Duodenal mucosa (tissue), 2 donors: ENCODE measurements around the gene ST8SIA1.

Source experiments
- H3K27ac ChIP-seq: one replicate; pipeline ENCODE4 v1.7.0; 2013; ENCODE audit warnings: low read depth, low read length
- H3K27me3 ChIP-seq, 2 donors: one replicate each; pipeline ENCODE4 v1.7.0; 2013; ENCODE audit warnings: low read length in 2 of 2, control low read depth in 1 of 2; ENCODE audit not compliant: insufficient read depth in 2 of 2, control insufficient read depth in 1 of 2
- H3K36me3 ChIP-seq, 2 donors: one replicate each; pipeline ENCODE4 v1.7.0; 2013; ENCODE audit warnings: low read length in 2 of 2, control low read depth in 1 of 2; ENCODE audit not compliant: insufficient read depth in 2 of 2, control insufficient read depth in 1 of 2
- H3K4me1 ChIP-seq, 2 donors: one replicate each; pipeline ENCODE4 v1.7.0; 2013; ENCODE audit warnings: low read length in 2 of 2, control low read depth in 1 of 2; ENCODE audit not compliant: insufficient read depth in 2 of 2, control insufficient read depth in 1 of 2
- H3K4me3 ChIP-seq, 2 donors: one replicate each; pipeline ENCODE4 v1.7.0; 2013; ENCODE audit warnings: low read length in 2 of 2, low read depth in 1 of 2
- H3K9ac ChIP-seq, 2 donors: one replicate each; pipeline ENCODE4 v1.7.0; 2013; ENCODE audit warnings: low read length in 2 of 2, low read depth in 1 of 2
- H3K9me3 ChIP-seq, 2 donors: one replicate each; pipeline ENCODE4 v1.7.0; 2013; ENCODE audit warnings: low read length in 2 of 2, control low read depth in 1 of 2; ENCODE audit not compliant: control insufficient read depth in 1 of 2

The ST8SIA1 gene

GRCh38 chr12:22312336-22312735, 22.2 kb downstream of the ST8SIA1 start:
- no peak overlapping the region for H3K9ac ChIP-seq
- H3K27me3 ChIP-seq: no peaks in the 10 kb centered on the region
- H3K9me3 ChIP-seq: no peaks in the 10 kb centered on the region
- H3K27ac ChIP-seq: no peak overlapping the region
- no peak overlapping the region for H3K4me3 ChIP-seq
- H3K4me1 ChIP-seq: no peaks in the 10 kb centered on the region
- no peaks in the 10 kb centered on the region for H3K36me3 ChIP-seq

DNA sequence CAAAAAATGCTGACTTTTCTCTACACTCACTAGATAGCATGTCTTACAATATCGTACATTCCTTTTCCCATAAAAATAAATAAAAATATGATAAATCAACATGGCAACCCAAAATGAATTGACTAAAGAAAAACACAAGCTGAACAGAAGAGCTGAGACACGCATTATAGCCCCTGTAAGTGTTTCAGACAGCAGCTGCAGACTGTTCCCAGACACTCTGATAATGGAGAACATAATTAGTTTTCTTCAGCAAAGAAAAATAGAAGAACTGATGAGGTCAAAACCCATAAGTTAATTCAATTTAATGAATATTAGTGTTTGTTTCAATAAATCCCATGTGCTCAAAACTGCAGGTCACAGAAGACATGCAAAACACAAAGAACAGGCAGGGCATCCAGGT, 23.8 kb downstream of the ST8SIA1 start:
- no peak overlapping the region for H3K9ac ChIP-seq
- no peaks in the 10 kb centered on the region for H3K27me3 ChIP-seq
- H3K4me3 ChIP-seq: no peak overlapping the region
- H3K4me1 ChIP-seq: no peaks in the 10 kb centered on the region
- no peaks in the 10 kb centered on the region for H3K36me3 ChIP-seq
- no peaks in the 10 kb centered on the region for H3K9me3 ChIP-seq
- H3K27ac ChIP-seq: no peak overlapping the region

DNA sequence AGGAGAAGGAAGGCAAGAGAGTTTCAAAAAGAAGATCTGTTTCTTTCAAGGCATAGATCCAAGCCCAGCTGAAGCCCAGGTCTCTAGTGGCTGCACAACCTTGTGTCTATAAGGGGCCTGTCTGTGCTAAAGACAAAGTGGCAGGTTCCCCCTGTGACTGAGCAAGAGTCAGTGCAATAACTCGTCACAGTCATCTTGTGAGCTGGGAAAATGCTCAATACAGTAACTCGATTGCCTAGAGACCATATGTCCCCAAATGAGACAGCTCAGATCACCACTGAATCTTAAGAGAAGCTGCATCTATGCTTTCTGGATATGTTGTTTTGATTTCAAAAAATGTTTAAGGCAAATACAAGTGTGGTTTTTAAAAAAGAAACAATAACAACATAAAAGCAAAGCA, 24.2 kb downstream of the ST8SIA1 start:
- no peaks in the 10 kb centered on the region for H3K9me3 ChIP-seq
- no peak overlapping the region for H3K27ac ChIP-seq
- H3K27me3 ChIP-seq: no peaks in the 10 kb centered on the region
- no peaks in the 10 kb centered on the region for H3K4me1 ChIP-seq
- H3K36me3 ChIP-seq: no peaks in the 10 kb centered on the region
- no peak overlapping the region for H3K9ac ChIP-seq
- no peak overlapping the region for H3K4me3 ChIP-seq

DNA sequence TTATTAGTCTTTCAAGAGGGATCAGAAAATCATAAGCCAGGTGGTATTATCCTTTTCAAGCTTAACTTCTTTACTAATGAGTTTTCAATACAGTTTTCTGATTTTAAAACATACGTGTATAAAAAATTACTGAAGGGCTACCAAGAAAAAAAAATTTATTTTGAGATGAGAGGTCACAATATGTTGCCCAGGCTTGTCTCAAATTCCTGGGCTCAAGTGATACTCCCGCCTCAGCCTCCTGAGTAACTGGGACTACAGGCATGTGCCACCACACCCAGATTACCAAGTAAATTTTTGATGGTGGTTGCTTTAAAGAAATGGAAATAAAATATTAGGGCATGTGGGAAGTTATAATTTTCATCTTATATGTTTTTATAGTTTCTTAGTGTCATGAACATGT, 26.7 kb downstream of the ST8SIA1 start:
- H3K4me3 ChIP-seq: no peak overlapping the region
- no peaks in the 10 kb centered on the region for H3K9me3 ChIP-seq
- H3K36me3 ChIP-seq: no peaks in the 10 kb centered on the region
- no peak overlapping the region for H3K9ac ChIP-seq
- H3K4me1 ChIP-seq: no peaks in the 10 kb centered on the region
- no peaks in the 10 kb centered on the region for H3K27me3 ChIP-seq
- H3K27ac ChIP-seq: no peak overlapping the region

DNA sequence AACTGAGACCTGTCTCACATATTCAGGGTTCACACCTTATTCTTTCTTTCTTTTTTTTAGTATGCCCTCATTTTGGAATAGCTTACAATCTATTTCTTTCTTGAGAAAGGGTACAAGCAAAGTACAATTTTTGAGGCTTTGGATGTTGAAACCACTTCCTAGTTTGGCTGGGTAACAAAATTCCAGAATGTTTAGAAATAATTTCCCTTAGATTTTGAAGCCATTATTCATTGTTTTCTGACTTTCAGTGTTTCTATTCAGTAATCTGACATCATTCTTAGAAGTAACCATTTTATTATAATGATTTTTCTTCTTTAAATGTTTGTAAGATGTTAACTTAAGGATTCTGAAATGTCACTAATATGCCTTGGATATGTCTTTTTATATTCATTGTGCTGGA, 28.2 kb downstream of the ST8SIA1 start:
- H3K4me1 ChIP-seq: no peaks in the 10 kb centered on the region
- H3K4me3 ChIP-seq: no peak overlapping the region
- H3K36me3 ChIP-seq: no peaks in the 10 kb centered on the region
- no peak overlapping the region for H3K27ac ChIP-seq
- H3K27me3 ChIP-seq: no peaks in the 10 kb centered on the region
- no peak overlapping the region for H3K9ac ChIP-seq
- no peaks in the 10 kb centered on the region for H3K9me3 ChIP-seq

DNA sequence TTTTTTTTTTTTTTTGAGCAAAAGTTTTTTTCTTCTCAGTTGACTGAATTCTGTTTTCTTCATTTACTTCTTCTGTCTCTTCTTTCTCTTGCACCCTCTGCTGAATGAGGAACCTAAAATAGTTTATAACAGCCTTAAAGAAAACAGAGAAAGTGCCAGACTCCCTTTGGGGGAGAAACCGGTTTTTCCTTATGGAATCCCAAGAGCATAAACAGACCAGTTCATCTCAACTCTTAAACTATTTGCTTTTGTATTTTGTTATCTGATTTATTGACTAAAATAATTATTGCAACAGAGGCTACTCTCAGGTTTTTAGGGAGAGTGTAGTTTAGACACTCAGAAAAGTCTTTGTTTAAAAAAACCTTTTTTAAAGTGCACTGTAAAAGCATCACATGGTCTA, 30.2 kb downstream of the ST8SIA1 start:
- Histone ChIP-seq H3K4me1 (no peaks in the 10 kb centered on the region), H3K4me3 (no peak overlapping the region), H3K9me3 (peaks cover 0 to 3% of the 10 kb centered on the region in 2 donors), H3K36me3 (no peaks in the 10 kb centered on the region), H3K27ac (no peak overlapping the region), H3K9ac (no peak overlapping the region), H3K27me3 (no peaks in the 10 kb centered on the region)

GRCh38 chr12:22299294-22299912, 35.1 kb downstream of the ST8SIA1 start:
- Histone ChIP-seq H3K27ac (no peak overlapping the region), H3K9me3 (peaks cover 3% of the 10 kb centered on the region in 2 donors), H3K36me3 (no peaks in the 10 kb centered on the region)

DNA sequence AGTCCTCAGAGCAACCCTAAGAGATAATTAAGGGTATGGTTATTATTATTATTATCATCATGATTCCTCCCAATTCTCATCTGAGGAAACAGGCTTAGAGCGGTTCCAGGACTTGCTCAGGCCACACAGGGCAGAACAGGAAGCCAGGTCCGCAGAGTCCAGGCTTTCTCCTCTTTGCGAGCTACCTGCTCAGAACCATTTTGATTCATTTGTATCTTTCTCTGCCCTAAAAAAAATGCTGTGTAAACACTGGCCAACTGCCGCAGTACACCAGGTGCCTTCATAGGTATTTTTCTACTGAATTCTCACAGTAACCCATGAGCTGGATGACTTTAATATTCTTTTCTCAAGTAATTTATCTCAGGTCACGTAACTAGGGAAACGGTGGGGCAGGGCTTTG, 45.3 kb downstream of the ST8SIA1 start:
- Histone ChIP-seq H3K27ac (no peak overlapping the region), H3K36me3 (no peaks in the 10 kb centered on the region), H3K4me1 (no peaks in the 10 kb centered on the region), H3K9me3 (no peaks in the 10 kb centered on the region), H3K4me3 (no peak overlapping the region), H3K27me3 (no peaks in the 10 kb centered on the region), H3K9ac (no peak overlapping the region)

More at GRCh38 chr12:22299294-22299912, 35.1 kb downstream of the ST8SIA1 start:
- no peaks in the 10 kb centered on the region for H3K27me3 ChIP-seq
- no peak overlapping the region for H3K4me3 ChIP-seq
- H3K4me1 ChIP-seq: no peaks in the 10 kb centered on the region
- no peak overlapping the region for H3K9ac ChIP-seq

GRCh38 chr12:22287776-22288621, 46.5 kb downstream of the ST8SIA1 start:
- Histone ChIP-seq H3K9me3 (no peaks in the 10 kb centered on the region), H3K4me3 (peak overlapping the region in 1 of 2 donors; percentile 38), H3K4me1 (no peaks in the 10 kb centered on the region), H3K9ac (no peak overlapping the region), H3K36me3 (no peaks in the 10 kb centered on the region), H3K27ac (no peak overlapping the region), H3K27me3 (no peaks in the 10 kb centered on the region)

DNA sequence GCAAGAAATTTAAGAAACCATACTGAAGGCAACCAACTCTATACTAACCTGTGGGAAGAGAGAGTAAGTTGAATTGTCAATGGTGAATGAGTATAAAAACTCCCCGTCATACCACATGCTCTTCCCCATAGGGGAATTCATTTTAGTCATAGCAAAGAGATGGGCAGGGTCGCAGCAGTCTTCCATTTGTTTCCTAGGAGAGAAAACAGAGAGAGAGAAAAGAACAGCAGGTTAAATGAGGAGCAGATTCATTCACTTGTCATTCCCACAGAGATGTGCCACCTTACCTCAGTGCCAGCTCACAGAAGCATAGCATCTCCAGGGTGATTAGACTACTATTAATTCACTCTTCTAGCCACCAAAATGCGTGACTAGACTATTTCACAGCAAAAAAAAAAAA, 47.4 kb downstream of the ST8SIA1 start:
- Histone ChIP-seq H3K36me3 (no peaks in the 10 kb centered on the region), H3K9me3 (no peaks in the 10 kb centered on the region), H3K4me3 (no peak overlapping the region), H3K27me3 (no peaks in the 10 kb centered on the region), H3K9ac (no peak overlapping the region), H3K4me1 (no peaks in the 10 kb centered on the region), H3K27ac (no peak overlapping the region)
